Activated T-helper 1 cell treated with Interleukin-2 at 50 U/mL for 16 hours (primary cell): ENCODE data around the gene GRIA4.

Experiments
- DNase-seq: peaks from one replicate; pipeline ENCODE4 v3.0.0-alpha.2; 2020; ENCODE audit warnings: low read depth

Gene GRIA4

DNA sequence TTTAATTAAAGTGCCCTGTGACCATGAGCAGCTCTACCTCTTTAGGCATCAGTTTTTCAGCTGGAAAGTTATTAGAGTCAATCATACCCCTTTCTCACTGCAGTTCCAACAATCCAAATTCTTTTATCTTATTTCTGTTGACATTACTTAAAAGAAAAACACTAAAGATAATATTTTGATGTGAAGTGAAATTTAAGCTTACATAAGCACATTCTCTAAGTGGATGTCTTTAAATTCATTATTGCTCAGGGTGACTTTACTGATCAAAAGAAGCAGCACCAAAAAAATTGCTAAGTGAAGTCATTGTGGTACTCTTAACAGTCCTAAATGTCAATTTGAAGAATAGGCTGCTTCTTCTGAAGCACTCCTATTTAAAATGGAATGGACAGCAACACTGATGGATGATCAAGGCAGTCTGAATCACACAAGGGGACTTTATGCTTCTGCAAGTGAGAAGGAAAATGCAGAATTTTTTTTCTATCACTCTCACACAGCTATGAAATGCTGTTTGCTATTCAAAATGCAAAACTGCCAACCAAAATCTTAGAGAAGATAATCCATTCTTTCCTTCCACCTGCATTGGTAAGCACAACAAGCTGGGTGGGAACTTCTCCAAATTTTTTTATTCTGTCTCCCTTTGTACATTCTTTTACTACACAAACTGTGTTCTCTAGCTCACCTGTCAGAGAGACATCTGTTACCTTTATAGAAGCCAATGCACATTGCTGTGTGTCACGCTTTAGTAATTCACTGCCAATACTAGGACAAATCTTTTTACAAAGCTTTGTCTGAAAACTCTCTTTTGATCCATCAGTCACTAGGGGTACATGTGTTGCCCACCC, 179.9 kb downstream of the GRIA4 start:
- DNase-seq, result no peak

DNA sequence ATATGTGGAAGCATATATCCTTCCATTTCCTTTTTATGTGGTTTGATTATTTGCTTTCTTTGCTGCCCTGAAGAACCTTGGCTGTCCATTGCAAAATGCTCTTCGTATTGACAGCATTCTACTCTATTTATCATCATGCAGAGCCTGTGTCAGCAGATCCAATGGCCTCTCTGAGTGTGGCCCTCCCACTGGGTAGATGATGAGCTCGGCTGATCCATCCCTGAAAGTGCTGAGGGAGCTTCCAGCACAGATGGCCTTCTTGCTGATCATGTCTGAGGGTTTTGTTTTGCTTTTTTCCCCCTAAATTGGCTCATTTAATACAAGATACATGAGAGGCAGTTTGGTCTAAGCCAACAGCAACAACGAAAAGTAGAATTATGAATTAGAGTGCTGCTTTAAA, 181.0 kb downstream of the GRIA4 start:
- DNase-seq, result no peak

GRCh38 chr11:105793092-105793491, 183.2 kb downstream of the GRIA4 start:
- no peak for DNase-seq

GRCh38 chr11:105799263-105799662, 189.4 kb downstream of the GRIA4 start:
- DNase-seq, result no peak

DNA sequence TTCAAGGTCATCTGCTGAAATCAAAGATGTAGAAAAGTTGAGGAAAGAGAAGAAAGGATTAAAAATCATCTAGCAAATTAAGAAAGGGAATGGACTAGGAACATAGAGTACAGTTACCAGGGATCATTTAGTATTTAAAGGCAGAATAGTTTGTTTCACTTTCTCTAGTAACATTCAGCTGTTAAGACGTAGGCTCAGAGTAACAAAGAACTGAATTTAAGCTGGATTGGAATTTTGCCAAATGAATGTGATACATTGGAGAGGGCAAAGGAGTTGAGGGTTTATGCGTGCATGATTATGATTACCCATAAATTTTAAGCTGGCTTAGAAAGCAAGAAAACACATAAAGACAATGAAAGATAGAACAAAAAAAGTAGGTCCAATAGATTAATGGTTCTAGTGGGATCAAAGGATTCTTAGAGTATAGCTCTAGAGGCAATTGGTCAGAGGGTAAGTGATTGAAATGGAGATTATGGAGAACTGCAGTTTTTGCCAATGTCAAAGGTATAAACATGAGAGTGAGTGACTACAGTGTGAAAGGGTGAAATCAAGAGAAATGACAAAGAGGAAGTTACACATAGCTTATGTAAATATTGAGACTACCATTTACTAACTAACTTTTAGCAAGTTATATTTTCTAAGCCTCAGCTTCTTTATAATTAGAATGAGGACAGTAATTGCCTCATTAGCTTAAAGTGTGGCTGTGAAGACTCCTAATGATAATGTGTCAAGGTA, 190.0 kb downstream of the GRIA4 start:
- no peak for DNase-seq

GRCh38 chr11:105802390-105802789, 192.5 kb downstream of the GRIA4 start:
- no peak for DNase-seq

DNA sequence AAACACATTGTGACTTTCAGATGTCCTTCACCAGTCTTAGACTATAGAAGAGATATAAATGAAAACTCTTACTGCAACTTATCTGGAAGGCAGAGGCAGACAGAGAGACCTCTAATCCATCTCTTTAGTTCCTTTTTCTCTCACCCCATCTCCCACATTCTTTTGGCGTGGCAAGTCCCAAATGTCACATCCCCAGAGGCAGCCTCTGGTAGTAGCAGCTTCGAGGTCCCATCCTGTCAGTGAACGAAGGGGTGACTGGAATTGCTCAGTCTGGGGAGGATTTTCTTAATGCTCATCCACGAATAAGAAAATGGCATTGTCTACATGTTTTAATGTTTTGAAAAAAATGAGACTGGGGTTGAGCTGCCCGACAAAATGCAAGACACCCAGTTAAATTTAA, 201.4 kb downstream of the GRIA4 start:
- DNase-seq, result no peak

DNA sequence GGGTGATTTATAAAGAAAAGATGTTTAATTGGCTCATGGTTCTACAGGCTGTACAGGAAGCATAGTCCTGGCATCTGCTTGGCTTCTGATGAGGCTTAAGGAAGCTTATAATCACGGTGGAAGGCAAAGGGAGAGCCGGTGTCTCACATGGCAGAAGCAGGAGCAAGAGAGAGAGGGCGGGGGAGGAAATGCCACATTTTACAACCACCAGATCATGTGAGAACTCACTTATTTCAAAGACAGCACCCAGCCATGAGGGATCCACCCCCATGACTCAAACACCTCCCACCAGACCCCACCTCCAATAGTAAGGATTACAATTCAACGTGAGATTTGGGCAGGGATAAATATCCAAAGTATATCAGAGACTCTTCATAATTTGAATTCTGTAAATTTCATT, 211.5 kb downstream of the GRIA4 start:
- DNase-seq, result no peak

DNA sequence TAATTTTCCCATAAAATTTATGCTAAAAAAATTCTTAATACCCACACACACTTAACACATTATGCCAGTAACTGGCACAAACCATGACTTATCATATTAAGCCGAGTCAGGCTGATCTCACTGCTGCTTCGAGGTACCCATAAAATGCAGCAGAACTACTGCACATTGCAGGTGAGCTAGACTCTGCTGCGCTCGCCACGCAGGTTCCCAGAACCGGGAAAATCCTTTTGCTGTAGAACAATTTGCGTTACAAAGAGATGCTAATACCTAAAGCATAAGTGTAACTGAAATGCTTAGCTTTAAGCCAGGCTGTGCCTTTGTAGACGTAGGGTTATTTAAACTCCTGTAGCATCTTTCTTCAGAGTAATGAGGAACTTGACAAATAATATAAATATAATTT, 211.9 kb downstream of the GRIA4 start:
- DNase-seq, result no peak

DNA sequence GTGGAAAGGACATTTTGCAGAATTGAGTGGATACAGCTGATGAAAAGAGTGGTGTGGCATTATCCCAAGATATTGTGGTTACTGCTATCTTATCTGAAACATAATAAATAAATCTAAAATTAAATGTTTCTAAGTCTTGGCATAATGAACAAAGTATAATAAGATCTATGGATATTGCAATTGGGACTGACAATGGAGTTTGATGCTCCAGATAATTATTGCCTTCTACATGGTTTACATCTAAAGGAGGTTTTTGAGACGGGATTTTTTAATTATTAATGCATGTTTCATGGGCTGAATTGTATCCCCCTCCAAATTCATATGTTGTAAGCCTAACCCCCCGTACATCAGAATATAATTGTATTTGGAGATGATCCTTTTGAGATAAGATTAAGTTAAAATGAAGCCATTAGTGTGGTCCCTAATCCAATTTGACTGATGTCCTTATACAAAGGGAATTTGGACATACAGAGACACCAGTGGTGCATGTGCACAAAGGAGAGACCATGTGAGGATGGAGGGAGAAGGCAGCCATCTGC, 213.7 kb downstream of the GRIA4 start:
- DNase-seq, result no peak

- no peak for DNase-seq
Measured at GRCh38 chr11:105824457-105825013, 214.7 kb downstream of the GRIA4 start.

DNA sequence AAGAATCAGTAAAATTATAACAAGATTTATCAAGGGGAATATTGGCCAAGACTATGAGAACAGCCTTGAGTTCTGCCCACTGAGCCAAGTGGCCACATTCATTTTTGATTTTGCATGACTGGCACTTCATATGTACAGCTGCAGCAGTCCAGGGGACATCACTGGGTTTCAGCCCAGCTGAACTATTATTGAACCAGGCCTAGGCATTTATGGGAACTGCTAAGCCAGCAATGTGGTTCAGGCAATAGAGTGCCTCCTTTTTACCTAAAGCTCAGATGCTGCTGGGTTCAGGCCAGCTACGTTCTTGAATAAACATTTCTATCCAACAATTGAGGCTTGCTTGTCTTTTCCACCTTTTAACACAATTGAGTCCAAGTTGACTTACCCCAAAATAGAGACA, 215.3 kb downstream of the GRIA4 start:
- no peak for DNase-seq

- no peak for DNase-seq
Measured at GRCh38 chr11:105827906-105828305, 218.0 kb downstream of the GRIA4 start.

DNA sequence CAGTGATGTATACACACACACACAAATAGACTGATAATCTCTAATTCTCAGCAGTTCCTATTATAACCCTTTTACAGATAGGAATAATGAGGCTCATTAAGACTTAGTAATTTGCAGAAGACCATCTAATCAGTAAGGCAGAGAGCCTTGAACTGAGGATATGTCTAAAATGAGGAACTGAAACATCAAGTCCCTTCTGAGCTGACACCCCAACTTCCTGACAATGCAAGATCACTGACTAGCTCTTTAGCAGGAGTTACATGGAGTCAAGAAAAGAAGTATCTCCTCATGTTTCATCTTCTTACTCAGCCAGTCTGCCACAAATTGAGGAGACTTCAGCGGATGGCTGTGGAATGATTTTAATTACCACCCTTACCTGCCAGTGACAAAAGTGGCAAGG, 219.2 kb downstream of the GRIA4 start:
- no peak for DNase-seq

DNA sequence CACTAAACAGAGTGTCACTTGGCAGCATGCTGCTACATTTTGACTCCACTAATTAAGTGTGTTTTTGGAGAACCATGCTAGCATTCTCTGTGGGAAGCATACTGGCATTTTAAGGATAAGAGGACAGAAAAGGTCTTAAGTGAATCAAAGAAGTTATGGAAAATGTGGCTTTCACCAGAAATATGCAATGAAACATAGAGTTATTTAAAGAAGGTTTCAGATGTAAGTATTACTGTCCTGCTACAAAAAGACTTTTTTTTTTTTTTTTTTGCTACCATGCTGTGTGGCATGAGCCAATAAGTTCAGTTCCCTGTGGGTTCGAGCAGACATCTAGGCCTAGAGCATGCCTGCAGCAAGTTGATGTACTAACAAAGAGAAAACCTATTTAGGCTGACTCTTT, 224.6 kb downstream of the GRIA4 start:
- no peak for DNase-seq

DNA sequence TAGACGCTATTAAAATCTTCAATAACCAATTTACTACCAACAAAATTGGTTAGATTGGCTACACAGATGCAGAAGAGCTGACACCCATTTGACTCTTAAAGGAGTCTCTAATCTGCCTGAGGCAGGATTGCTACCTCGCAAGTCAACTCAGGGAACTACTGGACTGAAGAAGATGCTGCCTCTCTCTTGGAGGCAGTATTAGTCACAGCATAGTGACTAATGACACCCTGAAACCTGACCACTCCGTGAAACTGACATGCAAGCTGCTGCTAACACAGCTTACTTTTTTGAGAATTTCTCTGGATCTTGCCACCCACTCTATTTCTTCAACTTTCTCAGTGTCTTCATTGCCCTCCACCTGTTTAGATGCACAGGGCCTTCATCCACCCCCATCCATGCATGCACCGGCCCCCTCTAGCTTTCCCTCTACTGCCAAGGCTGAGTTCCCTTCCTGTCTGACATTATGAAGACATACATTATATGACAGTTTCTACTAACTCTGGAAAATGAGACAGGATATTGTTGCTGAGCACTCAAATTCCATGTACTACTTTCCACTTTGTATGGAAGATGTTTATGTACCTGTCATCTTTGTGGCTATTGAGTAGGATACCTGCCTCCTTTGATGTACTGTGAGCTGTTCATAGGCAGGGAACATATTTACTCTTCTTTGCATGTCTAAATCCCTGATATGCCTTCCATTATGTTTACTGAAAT, 229.0 kb downstream of the GRIA4 start:
- no peak for DNase-seq

DNA sequence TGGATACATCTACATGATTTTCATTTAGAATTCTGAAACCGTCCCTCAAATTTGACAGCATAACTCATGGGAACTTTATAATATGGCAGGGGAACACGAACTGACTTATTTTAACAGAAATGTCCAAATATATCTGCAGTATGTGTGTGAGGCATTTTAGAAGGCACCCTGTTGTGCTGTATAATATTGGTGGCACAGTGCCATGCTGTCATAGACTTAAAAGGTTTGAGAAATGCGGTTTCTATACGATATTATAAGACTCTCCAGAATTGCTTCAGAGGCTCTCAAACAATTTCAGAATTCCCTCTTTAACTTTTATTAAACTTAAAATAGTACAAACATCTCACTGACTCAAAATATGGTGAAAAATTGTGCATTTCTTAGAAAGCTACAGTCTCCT, 230.5 kb downstream of the GRIA4 start:
- no peak for DNase-seq

GRCh38 chr11:105852403-105852802, 242.5 kb downstream of the GRIA4 start:
- no peak for DNase-seq

- DNase-seq, result no peak
Measured at GRCh38 chr11:105854269-105854668, 244.4 kb downstream of the GRIA4 start.

DNA sequence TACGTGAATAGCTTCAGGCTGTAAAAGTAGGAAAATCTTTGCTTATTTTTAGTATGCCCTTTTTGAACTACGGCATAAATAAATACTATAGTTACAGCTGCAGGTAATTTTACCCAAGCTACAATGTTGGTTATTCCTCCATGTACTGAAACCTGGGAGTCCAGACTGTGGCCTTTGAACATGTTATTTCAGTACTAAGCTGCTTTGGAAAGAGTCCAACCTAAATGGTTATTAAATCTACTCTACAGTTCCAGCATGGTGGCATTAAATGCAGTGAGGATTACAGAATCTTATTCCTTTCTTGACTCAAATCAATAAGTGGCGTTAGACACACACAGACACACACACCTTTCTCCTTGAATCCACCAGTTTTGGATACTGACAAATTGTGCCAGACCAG, 247.1 kb downstream of the GRIA4 start:
- DNase-seq, result no peak

DNA sequence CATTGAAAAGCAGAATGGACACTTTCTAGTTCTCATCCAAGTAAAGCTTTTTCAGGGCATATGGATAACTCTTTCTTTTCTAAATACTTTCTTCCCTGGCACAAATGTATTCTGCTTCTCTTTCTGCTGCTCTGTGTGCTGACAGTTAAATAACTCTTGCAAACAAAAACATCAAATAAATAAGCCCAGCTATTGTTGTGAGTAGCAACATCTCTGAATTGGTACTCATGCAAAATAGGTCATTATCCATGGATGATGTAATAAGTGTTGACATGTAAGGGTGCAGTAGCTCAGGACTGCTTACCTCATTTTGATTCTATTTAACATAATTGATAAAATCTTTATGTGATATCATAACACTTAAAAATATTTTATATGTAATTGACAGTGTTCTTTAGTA, 247.9 kb downstream of the GRIA4 start:
- no peak for DNase-seq

DNA sequence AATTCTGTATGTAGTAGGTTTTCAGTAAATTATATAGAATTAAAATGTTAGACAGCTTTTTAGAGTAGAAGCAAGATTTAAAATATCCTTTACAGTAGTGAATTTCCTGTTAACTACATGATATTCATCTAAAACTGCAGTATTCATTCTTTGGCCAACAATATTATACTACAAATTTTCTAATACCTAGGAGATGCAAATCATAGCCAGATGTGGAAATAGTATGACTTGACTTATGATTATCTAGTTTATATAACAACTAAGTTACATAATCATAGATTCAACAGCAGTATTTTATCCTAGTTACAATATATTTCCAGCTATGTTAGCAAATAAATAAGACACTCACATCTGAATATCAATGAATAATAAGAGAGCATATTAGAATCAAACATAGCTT, 249.0 kb downstream of the GRIA4 start:
- DNase-seq, result no peak
